GM12892 (cell line): Measurements from ENCODE around the gene RBP5.

Experiments
- DNase-seq: peaks from one replicate; pipeline ENCODE4 v3.0.0; 2011; ENCODE audit not compliant: insufficient read length
- FAIRE-seq: peaks from 2 replicates; lab custom pipeline; 2011; peaks lifted over from hg19 to GRCh38; lab: Jason Lieb, UNC
- POLR2A ChIP-seq: IDR thresholded peaks from 2 replicates; pipeline ENCODE4 v1.6.1; 2011; ENCODE audit warnings: low read depth, low read length, control low read depth
- POLR2AphosphoS5 ChIP-seq: IDR thresholded peaks from 2 replicates; pipeline ENCODE4 v1.6.1; 2011; ENCODE audit warnings: low read depth, low read length, control low read depth
- TAF1 ChIP-seq: IDR thresholded peaks from 2 replicates; pipeline ENCODE4 v1.6.1; 2011; ENCODE audit warnings: low read depth, mild to moderate bottlenecking, control low read depth, low read length, borderline replicate concordance

The RBP5 gene

GRCh38 chr12:7144414-7145120 lies 15.9 kb upstream of the RBP5 start:
- DNase-seq (no peak), FAIRE-seq (no peak)
- TF ChIP-seq POLR2A (no peak), POLR2AphosphoS5 (no peak), TAF1 (no peak)

DNA sequence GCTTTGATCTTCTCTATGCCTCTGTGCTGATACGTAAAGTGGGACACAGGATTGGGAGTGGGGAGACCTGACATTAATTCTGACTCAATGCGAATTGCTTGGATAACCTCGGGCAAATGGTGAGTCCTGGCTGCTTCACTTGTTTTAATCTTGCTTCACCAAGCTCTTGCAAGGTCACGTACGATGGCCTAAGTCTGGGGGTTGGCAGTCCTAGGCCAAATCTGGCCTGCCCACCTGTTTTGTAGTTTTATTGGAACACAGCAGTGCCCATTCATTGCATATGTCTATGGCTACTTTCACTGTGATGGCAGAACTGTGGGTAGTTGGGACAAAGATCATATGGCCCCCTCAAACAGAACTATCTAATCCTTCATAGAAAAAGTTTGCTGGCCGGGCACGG lies 14.9 kb upstream of the RBP5 start:
- FAIRE-seq (no peak), DNase-seq (no peak)
- TF ChIP-seq POLR2AphosphoS5 (no peak), TAF1 (no peak), POLR2A (no peak)

- DNase-seq (no peak), FAIRE-seq (no peak)
- TF ChIP-seq POLR2A (no peak), POLR2AphosphoS5 (no peak), TAF1 (no peak)
Measured at GRCh38 chr12:7142809-7143465, 14.2 kb upstream of the RBP5 start.

DNA sequence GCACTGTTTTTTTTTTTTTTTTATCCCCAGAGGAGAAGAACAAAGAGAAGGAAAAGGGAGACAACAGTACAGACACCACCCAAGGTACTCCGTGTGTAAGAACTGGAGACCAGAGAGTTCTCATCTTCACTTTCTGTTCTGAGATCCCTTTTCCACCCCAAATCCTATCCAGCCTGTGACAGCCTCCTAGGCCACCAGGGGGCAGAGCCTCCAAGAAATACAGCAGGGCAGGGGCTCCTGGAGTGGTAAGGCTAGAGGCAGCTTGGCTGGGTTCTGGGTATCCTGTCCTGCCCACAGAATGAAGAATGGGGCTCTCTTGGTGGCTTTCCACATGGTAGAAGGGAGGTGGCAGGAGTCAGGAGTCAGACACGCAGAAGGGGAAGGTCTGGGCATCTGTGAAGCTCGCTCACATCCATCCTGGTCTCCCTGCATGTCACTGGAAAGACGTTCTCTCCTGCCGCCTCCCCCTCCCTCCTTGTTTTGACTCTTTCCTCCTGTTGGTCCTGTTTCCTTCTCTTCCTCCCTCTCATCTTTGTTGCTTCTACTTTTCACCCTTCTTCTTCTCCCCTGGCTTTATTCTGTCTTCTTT lies 13.5 kb upstream of the RBP5 start:
- FAIRE-seq, result no peak
- TF ChIP-seq POLR2A (no peak), TAF1 (no peak), POLR2AphosphoS5 (no peak)
- no peak for DNase-seq

- TF ChIP-seq POLR2A, result no peak
- no peak for TF ChIP-seq TAF1
- no peak for TF ChIP-seq POLR2AphosphoS5
- DNase-seq, result no peak
- no peak for FAIRE-seq
Measured at GRCh38 chr12:7141351-7142005, 12.8 kb upstream of the RBP5 start.

DNA sequence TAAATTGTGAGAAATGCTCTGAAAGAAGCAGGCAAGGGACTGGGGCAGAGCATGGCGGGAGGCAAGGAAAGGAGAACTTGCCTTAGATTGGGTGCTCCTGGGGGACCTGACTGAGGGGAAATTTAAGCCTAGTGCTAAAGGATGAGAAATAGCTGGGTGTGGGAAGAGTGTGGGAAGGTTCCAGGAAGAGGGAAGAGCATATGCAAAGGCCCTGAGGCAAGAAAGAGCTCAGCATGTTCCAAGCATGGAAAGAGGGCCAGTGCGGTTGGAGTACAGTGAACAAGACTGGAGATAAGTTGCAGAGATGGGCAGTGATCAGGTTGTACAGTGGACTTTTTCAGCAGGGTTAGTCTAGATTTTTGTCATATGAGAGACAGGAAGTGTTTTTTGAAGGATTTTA lies 10.5 kb upstream of the RBP5 start:
- TF ChIP-seq TAF1, result no peak
- TF ChIP-seq POLR2A, result no peak
- TF ChIP-seq POLR2AphosphoS5, result no peak
- FAIRE-seq (no peak), DNase-seq (no peak)

DNA sequence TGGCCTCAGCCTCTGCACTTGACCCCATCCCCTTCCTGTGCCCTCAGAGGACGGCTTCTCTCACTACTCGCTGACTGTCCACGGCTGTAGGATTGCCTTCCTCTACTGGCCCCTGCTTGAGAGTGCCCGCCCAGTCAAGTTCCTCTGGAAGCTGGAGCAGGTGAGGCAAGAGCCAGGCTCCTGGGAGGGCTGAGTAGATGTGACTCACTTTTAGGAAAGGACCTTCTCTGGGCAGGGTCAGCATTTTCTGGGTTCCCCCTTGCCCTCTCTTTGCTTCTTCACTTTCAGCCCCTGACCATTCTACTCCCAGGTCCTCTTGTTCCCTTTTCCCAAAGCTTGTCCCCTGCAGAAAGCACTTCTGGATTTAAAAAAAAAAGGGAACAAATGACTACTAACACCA lies 9.2 kb upstream of the RBP5 start:
- FAIRE-seq (no peak), DNase-seq (no peak)
- TF ChIP-seq POLR2A (no peak), TAF1 (no peak), POLR2AphosphoS5 (no peak)

GRCh38 chr12:7136676-7137075 lies 8.0 kb upstream of the RBP5 start:
- DNase-seq (no peak), FAIRE-seq (no peak)
- no peak for TF ChIP-seq POLR2A
- TF ChIP-seq TAF1, result no peak
- no peak for TF ChIP-seq POLR2AphosphoS5

DNA sequence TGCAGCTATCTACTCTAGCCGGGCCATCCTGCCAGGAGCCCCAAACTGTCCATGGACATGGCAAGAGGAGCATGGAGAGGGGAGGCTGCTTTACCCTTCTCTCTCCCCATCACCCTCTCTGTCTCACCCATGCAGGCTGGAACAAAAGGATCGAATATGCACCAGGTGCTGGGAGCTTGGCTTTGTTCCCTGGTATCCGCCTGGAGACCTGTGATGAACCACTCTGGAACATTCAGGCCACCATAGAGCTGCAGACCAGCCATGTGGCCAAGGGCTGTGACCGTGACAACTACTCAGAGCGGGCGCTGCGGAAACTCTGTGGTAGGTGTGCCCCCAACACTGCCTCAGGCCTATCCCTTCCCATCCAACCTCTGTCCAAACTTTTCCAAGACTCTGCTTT lies 7.4 kb upstream of the RBP5 start:
- DNase-seq (no peak), FAIRE-seq (no peak)
- TF ChIP-seq TAF1, result no peak
- no peak for TF ChIP-seq POLR2A
- TF ChIP-seq POLR2AphosphoS5, result no peak

- no peak for FAIRE-seq
- TF ChIP-seq TAF1 (no peak), POLR2A (no peak), POLR2AphosphoS5 (no peak)
- no peak for DNase-seq
Measured at GRCh38 chr12:7134396-7135166, 5.9 kb upstream of the RBP5 start.

DNA sequence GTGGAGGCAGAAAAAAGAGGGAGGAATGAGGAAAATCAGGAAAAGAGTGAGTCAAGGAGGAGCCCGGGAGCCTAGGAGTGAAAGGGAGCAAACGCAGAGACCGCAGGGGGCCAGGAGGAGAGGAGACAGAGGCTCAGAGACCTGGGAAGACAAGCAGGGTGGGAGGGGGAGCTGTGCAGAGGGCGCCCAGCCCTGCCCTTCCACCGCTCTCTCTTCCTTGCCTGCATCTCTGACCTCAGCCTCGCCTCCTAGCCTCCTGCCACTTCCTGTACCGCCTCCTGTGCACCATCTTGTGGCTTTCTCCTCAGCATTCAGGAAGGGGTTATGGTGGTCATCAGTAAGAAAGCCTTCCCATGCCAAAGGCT lies 2.8 kb upstream of the RBP5 start:
- no peak for TF ChIP-seq POLR2A
- TF ChIP-seq POLR2AphosphoS5, result no peak
- TF ChIP-seq TAF1, result no peak
- FAIRE-seq (no peak), DNase-seq (no peak)
